Mucosa of descending colon (tissue), 3 donors: Measurements from ENCODE around the gene CAMK4. TPM values are rescaled to one million over a fixed set of nuclear protein-coding genes. Genes with fewer than 3 reads are reported as not detected.

Source experiments
- ATAC-seq: fragments of 200-7000 bp; cut with Tn5 transposase; one replicate; pipeline ENCODE4 v1.9.1; 2020; ENCODE audit warnings: mild to moderate bottlenecking, moderate library complexity
- DNase-seq, 3 donors: peaks; one replicate each; pipeline ENCODE4 v3.0.0-alpha.2; 2020
- H3K36me3 ChIP-seq: fragments of 200-600 bp; one replicate; pipeline ENCODE4 v1.8.0; 2021; ENCODE audit warnings: low read depth, mild to moderate bottlenecking
- H3K4me1 ChIP-seq: fragments of 200-600 bp; one replicate; pipeline ENCODE4 v1.8.0; 2021; ENCODE audit warnings: low read depth, mild to moderate bottlenecking
- H3K4me3 ChIP-seq: fragments of 200-600 bp; one replicate; pipeline ENCODE4 v1.8.0; 2021; ENCODE audit warnings: mild to moderate bottlenecking
- H3K9me3 ChIP-seq: fragments of 200-600 bp; one replicate; pipeline ENCODE4 v1.8.0; 2021; ENCODE audit warnings: mild to moderate bottlenecking
- intact Hi-C, 2 donors: fragments of 100-400 bp; cut with DNase I in 1 of 2; cut with micrococcal nuclease in 1 of 2; formaldehyde crosslinking; loops; one replicate each; pipeline versions ENCODE4 v1.11.0 to v1.11.1; 2022; cut with DNase I, micrococcal nuclease
- total RNA-seq, 3 donors: library from RNA; stranded (reverse); fragmentation: NEBNext Ultra II Directional in 2 of 3; extraction: Animal tissue kit (Norgen Biotek cat#: 25700) in 2 of 3; gene quantifications; one replicate each; pipeline versions ENCODE4 v1.2.1 to v1.2.4, GENCODE V29; 2021 to 2023
- TF ChIP-seq, protein P1 (sequence below): fragments of 200-600 bp; IDR thresholded peaks from one replicate; pipeline ENCODE4 v1.8.0; 2022; ENCODE audit warnings: antibody characterized with exemption, mild to moderate bottlenecking
- donor health status: DM: no; HTN: no; CAD: no; lungs with moderate emphysema.
- donor health status: DM: no; HTN: no; CAD: no.
- donor health status: DM: no; HTN: yes; CAD: no.

Gene CAMK4
- total RNA-seq, 3 donors from 2014 or later: 2.0 to 5.5 (median 4.0) TPM

DNA sequence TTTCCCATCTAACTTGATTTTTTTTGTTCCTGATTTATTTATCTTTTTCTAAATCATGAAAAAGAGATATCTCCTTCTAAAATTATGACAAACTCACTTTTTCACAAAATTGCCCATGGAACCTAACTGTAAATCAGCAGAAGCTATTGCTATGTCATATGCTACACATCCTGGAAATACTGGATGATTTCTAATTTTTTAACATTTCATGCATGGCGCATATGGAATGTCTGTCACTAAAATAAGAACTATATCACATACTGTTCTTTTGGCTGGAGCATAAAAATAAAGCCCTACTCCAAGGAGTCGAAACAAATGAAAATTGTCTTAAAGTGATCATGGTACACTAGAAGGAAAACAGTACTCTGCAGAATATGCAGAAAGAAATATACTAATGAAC lies 60.6 kb downstream of the CAMK4 start:
- no peaks in the 10 kb centered on the region for H3K9me3 ChIP-seq
- H3K36me3 ChIP-seq: no peaks in the 10 kb centered on the region
- no peaks in the 10 kb centered on the region for H3K4me1 ChIP-seq
- DNase-seq: no peak
- TF ChIP-seq, protein P1, sequence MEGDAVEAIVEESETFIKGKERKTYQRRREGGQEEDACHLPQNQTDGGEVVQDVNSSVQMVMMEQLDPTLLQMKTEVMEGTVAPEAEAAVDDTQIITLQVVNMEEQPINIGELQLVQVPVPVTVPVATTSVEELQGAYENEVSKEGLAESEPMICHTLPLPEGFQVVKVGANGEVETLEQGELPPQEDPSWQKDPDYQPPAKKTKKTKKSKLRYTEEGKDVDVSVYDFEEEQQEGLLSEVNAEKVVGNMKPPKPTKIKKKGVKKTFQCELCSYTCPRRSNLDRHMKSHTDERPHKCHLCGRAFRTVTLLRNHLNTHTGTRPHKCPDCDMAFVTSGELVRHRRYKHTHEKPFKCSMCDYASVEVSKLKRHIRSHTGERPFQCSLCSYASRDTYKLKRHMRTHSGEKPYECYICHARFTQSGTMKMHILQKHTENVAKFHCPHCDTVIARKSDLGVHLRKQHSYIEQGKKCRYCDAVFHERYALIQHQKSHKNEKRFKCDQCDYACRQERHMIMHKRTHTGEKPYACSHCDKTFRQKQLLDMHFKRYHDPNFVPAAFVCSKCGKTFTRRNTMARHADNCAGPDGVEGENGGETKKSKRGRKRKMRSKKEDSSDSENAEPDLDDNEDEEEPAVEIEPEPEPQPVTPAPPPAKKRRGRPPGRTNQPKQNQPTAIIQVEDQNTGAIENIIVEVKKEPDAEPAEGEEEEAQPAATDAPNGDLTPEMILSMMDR: no peak
- ATAC-seq: no peak
- intact Hi-C loops: loop anchor here in 1 of 2 donors (10.0 kb wide), 1 partner anchor 120 kb away; no protein-coding TSS in a partner anchor
- H3K4me3 ChIP-seq: no peak overlapping the region

DNA sequence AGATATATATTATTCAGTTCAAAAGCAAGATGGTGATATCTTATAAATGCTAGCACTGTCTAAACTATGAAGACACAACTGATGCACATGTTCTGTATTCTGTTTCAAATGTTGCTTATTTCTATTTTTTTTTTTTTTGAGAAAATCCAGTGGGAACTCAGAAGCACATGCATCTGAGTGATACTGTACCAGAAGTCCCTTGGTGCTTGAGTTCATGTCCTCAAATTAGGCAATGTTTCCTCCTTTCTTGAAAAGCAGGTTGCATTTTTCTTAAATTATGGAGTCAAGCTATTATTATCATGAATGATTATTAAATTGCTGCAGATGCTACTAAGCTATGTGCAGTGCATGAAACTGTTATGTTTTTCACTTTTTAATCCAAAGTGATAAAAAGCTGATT lies 70.4 kb downstream of the CAMK4 start:
- Histone ChIP-seq H3K4me3 (no peak overlapping the region), H3K9me3 (no peaks in the 10 kb centered on the region), H3K4me1 (no peaks in the 10 kb centered on the region), H3K36me3 (no peaks in the 10 kb centered on the region)
- ATAC-seq (no peak), DNase-seq (no peak)
- TF ChIP-seq, protein P1: no peak
- intact Hi-C loops: no loop called here

DNA sequence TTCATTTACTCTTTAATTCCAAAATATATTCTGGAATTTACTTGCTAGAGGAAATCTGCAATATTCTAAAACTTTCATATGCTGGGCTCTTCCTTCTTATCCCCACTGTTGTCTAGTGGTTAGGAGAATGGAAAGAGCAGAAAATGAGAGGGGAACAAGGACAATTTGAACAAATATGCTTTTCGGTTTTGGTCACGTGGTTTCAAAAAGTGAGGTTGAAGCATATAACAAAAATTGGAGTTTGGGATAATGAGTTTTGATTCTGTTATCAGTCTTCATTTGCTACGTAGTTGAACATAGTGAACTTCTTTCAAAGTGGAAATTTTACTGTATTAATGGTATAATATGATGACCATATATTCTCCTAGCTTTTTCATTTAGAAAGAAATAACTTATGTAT lies 71.5 kb downstream of the CAMK4 start:
- Histone ChIP-seq H3K36me3 (no peaks in the 10 kb centered on the region), H3K4me3 (no peak overlapping the region), H3K4me1 (no peaks in the 10 kb centered on the region), H3K9me3 (no peaks in the 10 kb centered on the region)
- intact Hi-C loops: no loop called here
- TF ChIP-seq, protein P1: no peak
- ATAC-seq: no peak
- no peak for DNase-seq

- DNase-seq (no peak), ATAC-seq (no peak)
- no peaks in the 10 kb centered on the region for H3K4me1 ChIP-seq
- intact Hi-C loops: no loop called here
- TF ChIP-seq, protein P1: no peak
- no peak overlapping the region for H3K4me3 ChIP-seq
- H3K9me3 ChIP-seq: no peaks in the 10 kb centered on the region
- H3K36me3 ChIP-seq: no peaks in the 10 kb centered on the region
Measured at GRCh38 chr5:111296570-111296969, 72.4 kb downstream of the CAMK4 start.

DNA sequence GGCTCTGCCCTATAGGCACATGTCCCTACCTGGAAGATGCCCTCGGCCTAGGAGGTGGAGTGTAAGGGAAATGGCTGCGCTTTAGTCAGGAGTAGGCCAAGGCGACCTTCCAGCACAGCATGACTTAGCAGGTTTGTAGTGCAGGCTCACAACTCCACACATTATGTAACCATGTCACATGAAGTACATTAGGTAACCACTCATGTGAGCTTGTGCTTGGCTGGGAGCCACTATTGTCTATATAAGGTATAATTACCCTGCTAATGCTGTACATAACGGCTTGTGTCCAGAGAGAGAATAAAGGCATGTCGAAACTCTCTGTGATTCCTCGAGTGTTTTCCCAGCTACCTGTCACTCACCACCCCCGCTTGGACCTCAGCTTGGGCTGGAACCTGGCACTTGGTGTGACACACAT lies 74.9 kb downstream of the CAMK4 start:
- intact Hi-C loops: no loop called here
- H3K9me3 ChIP-seq: no peaks in the 10 kb centered on the region
- H3K36me3 ChIP-seq: no peaks in the 10 kb centered on the region
- H3K4me3 ChIP-seq: no peak overlapping the region
- ATAC-seq (no peak), DNase-seq (no peak)
- TF ChIP-seq, protein P1: no peak
- no peaks in the 10 kb centered on the region for H3K4me1 ChIP-seq

DNA sequence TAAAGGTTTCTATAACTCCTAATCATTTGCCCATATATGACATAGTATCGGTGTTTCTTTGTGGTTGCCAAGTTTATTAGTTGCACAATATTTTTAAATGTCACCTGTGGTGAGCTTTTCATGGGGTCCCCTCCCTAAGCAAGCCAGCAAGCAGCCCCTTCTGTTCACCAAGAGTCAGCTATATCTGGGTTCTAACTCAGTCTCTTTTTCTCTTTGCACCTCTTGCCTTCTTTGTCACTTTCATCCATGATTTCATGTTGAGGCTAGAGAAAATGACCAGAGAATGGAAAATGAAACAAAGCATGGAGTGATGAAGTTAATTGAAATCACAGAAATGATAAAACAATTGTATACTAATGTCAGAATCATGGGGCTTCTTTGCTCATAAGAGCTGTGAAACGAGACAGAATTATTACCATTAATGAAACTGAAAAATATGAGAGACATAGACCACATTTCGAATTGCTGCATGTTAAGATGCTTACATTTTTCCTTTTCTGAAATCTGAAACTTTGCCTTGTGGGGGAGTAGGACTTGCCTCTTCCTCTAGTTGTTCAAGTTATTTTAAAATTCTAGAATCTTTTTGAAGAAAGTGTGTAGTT lies 75.7 kb downstream of the CAMK4 start:
- intact Hi-C loops: no loop called here
- H3K4me1 ChIP-seq: no peaks in the 10 kb centered on the region
- no peaks in the 10 kb centered on the region for H3K36me3 ChIP-seq
- DNase-seq (no peak), ATAC-seq (no peak)
- H3K9me3 ChIP-seq: no peaks in the 10 kb centered on the region
- TF ChIP-seq, protein P1: no peak
- no peak overlapping the region for H3K4me3 ChIP-seq
